ENCODE data around the gene ARPC1B. TPM values are rescaled to one million over a fixed set of nuclear protein-coding genes. Genes with fewer than 3 reads are reported as not detected.

The ARPC1B gene
- total and polyA plus RNA-seq, 2 of the 4 experiments (the other 2 are of a cell fraction): 351 to 488 TPM

DNA sequence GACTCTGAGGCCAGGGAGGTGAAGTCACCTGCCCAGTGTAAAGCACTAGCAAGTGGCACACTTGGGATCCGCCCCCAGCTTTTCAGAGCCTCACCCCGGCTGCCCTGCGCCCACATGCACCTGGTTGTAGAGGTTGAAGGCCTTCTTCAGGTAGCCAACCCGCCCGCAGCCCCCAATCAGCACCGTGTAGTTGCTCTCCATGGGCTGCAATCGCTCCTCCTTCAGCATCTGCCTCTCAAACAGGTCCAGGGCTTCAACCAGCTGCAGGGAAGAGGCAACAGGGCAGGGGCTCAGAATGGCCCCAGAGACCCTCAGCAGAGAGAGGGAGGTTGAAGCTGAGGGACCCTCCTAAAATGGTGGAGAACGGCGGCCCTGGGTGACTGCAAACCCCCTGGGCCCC, 58.6 kb downstream of the ARPC1B start:
- CTCF ChIA-PET: no interaction called here
- Histone ChIP-seq H3K23ac (ENCODE audit: low read depth, low read length) (no peak overlapping the region), H3K4ac (ENCODE audit: low read depth, low read length) (no peak overlapping the region), H3K4me3 (ENCODE audit: insufficient read depth, low read depth, low read length) (no peak overlapping the region), H4K5ac (ENCODE audit: low read depth, low read length) (no peak overlapping the region), H4K91ac (ENCODE audit: insufficient read depth, low read depth, low read length) (no peak overlapping the region), H2BK20ac (ENCODE audit: low read depth, low read length) (no peak overlapping the region), H2BK15ac (ENCODE audit: low read depth, low read length) (no peak overlapping the region), H3K9ac (ENCODE audit: low read depth, low read length) (no peak overlapping the region), H3K14ac (replicated peaks; ENCODE audit: low read depth, low read length) (no peak overlapping the region), H3K4me2 (ENCODE audit: low read depth, low read length) (no peak overlapping the region), H2BK120ac (ENCODE audit: low read depth, low read length) (no peak overlapping the region), H3K4me1 (ENCODE audit: control insufficient read depth, insufficient read depth, low read length) (no peaks in the 10 kb centered on the region), H3K9me1 (ENCODE audit: insufficient read depth, low read length) (0 out of 2 replicates have a peak, but pooled peaks cover 3% of the 10 kb centered on the region), H2AK9ac (replicated peaks; ENCODE audit: low read depth, low read length, poor library complexity) (peak overlapping the region; percentile 42), H3K36me3 (ENCODE audit: control insufficient read depth, insufficient read depth, low read length) (peaks cover 50% of the 10 kb centered on the region), H4K20me1 (ENCODE audit: insufficient read depth, low read length) (no peaks in the 10 kb centered on the region; the same call in none of the 2 replicates), H3K9me3 (ENCODE audit: control insufficient read depth, insufficient read depth, low read length) (no peaks in the 10 kb centered on the region), H4K8ac (ENCODE audit: low read depth in 2 of 2, low read length in 2 of 2) (no peak overlapping the region), H3K27me3 (ENCODE audit: control insufficient read depth, insufficient read depth, low read length) (no peaks in the 10 kb centered on the region), H3K18ac (ENCODE audit: low read depth, low read length) (no peak overlapping the region), H3K79me1 (ENCODE audit: low read depth in 1 of 2, low read length in 2 of 2) (peaks cover 13 to 18% of the 10 kb centered on the region in 2 experiments), H3K27ac (ENCODE audit: insufficient read depth, low read length) (no peak overlapping the region), H2AK5ac (ENCODE audit: low read depth, low read length) (no peak overlapping the region), H2AFZ (replicated peaks; ENCODE audit: low read length, poor library complexity) (no peak overlapping the region), H2BK5ac (ENCODE audit: low read depth, low read length, poor library complexity, severe bottlenecking) (no peak overlapping the region), H3K56ac (ENCODE audit: extremely low read depth, insufficient read depth, low read length) (no peak overlapping the region)
- POLR2A ChIA-PET (ENCODE audit: unreplicated experiment): no interaction called here
- TF ChIP-seq, protein P1, sequence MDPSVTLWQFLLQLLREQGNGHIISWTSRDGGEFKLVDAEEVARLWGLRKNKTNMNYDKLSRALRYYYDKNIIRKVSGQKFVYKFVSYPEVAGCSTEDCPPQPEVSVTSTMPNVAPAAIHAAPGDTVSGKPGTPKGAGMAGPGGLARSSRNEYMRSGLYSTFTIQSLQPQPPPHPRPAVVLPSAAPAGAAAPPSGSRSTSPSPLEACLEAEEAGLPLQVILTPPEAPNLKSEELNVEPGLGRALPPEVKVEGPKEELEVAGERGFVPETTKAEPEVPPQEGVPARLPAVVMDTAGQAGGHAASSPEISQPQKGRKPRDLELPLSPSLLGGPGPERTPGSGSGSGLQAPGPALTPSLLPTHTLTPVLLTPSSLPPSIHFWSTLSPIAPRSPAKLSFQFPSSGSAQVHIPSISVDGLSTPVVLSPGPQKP (IDR thresholded peaks at IDR 0.05; ENCODE audit: borderline replicate concordance, low read depth, low read length): no peak
- TF ChIP-seq RCOR1 (IDR thresholded peaks at IDR 0.05; ENCODE audit: insufficient replicate concordance, low read length) (no peak), CHD1 (IDR thresholded peaks at IDR 0.05; ENCODE audit: low read depth, low read length) (no peak), MAFK (IDR thresholded peaks at IDR 0.05; ENCODE audit: low read depth, low read length) (no peak), POLR2A (IDR thresholded peaks at IDR 0.05; ENCODE audit: low read depth, low read length) (no peak), SMC3 (IDR thresholded peaks at IDR 0.05; ENCODE audit: low read depth, low read length) (no peak), CEBPB (IDR thresholded peaks at IDR 0.05; ENCODE audit: low read depth, low read length) (no peak), RFX5 (IDR thresholded peaks at IDR 0.05; ENCODE audit: low read depth, low read length) (no peak), MAZ (IDR thresholded peaks at IDR 0.05; ENCODE audit: borderline replicate concordance, low read depth, low read length) (no peak)
- TF ChIP-seq, protein P2, sequence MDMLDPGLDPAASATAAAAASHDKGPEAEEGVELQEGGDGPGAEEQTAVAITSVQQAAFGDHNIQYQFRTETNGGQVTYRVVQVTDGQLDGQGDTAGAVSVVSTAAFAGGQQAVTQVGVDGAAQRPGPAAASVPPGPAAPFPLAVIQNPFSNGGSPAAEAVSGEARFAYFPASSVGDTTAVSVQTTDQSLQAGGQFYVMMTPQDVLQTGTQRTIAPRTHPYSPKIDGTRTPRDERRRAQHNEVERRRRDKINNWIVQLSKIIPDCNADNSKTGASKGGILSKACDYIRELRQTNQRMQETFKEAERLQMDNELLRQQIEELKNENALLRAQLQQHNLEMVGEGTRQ (IDR thresholded peaks at IDR 0.05; ENCODE audit: low read depth, low read length): no peak
- DNase-seq (no peak), ATAC-seq (ENCODE audit: low read depth) (no peak)
- no TSS peak for BruUV-seq (replicated peaks)
- WGBS, 2 experiments (ENCODE audit: extremely low coverage in 2 of 2, insufficient read length in 1 of 2): 97% methylated on average over 7 of the region's 9 CpGs; no CpG with 5 or more reads in 1 of the 2 experiments
- in situ Hi-C loops (cut with MboI; ENCODE audit: low sequenced_read_pairs) (no loop called here), intact Hi-C loops (cut with micrococcal nuclease) (no loop called here), dilution Hi-C loops (cut with HindIII; ENCODE audit: low sequenced_read_pairs, unreplicated experiment) (no loop called here)
